Endothelial cell of umbilical vein (primary cell): ENCODE results near the gene POLR1D.

Source experiments
- CTCF ChIP-seq, 2 donors: IDR thresholded peaks; 1 replicate in 1 of 2; 2 replicates in 1 of 2; pipeline ENCODE4 v1.5.1; 2011; ENCODE audit warnings: low read length in 2 of 2, mild to moderate bottlenecking in 2 of 2, moderate library complexity in 2 of 2, control low read depth in 1 of 2, inconsistent platforms in 1 of 2, low read depth in 1 of 2; ENCODE audit not compliant: insufficient read depth in 1 of 2; ENCODE audit errors: extremely low read depth in 1 of 2
- EZH2 ChIP-seq: IDR thresholded peaks from 2 replicates; pipeline ENCODE4 v1.6.1; 2012; ENCODE audit warnings: borderline replicate concordance, low read depth, mild to moderate bottlenecking, moderate library complexity, low read length, inconsistent platforms; ENCODE audit not compliant: severe bottlenecking
- FOS ChIP-seq: IDR thresholded peaks from 2 replicates; pipeline ENCODE4 v1.6.1; 2011; ENCODE audit warnings: mild to moderate bottlenecking, low read length, moderate library complexity, borderline replicate concordance; ENCODE audit not compliant: insufficient read depth
- GATA2 ChIP-seq: IDR thresholded peaks from 2 replicates; pipeline ENCODE4 v1.7.0; 2011; ENCODE audit warnings: low read depth, mild to moderate bottlenecking, moderate library complexity, mixed read lengths, low read length; ENCODE audit not compliant: insufficient read length, insufficient read depth
- POLR2A ChIP-seq: IDR thresholded peaks from 2 replicates; pipeline ENCODE4 v1.6.1; 2012; ENCODE audit warnings: low read depth, mild to moderate bottlenecking, control low read depth, low read length
- POLR2AphosphoS5 ChIP-seq: IDR thresholded peaks from 2 replicates; pipeline ENCODE4 v1.6.1; 2012; ENCODE audit warnings: low read depth, mild to moderate bottlenecking, control low read depth, low read length, moderate library complexity; ENCODE audit not compliant: insufficient read depth

DNA sequence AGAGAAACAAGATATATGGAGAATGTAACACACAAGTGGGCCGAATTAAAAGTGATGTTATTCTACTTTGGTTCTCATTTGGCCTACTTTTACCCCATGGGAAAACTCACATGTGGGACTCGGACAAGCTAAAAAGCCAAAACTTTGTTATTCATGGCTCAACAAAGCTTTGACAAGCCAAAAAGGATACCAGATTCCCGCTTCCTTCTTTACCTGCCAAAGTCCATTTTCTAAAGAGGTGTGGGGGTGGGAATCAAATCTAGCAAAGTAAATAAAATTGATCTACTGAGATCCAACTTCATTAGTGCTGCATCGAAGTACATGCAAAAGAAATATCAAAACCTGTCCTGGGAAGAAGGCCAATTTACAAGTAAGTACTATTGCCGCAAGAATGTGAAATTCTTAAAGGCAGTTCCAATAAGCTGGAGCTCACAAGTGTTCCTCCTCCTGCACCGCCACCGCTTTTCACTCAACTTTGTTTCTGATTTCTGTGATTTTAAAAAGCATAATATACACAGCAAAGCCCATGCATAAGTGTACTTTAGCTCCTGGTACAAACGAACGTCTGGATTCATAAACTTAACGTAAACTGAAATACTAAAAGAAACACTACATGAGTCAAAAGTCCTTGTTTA is 2.5 kb upstream of the POLR1D start:
- TF ChIP-seq CTCF (IDR thresholded peaks at IDR 0.05; ENCODE audit: extremely low read depth in 1 of 2, insufficient read depth in 1 of 2, low read depth in 1 of 2, low read length in 2 of 2) (no peak), POLR2A (no peak), GATA2 (no peak), EZH2 (no peak), POLR2AphosphoS5 (no peak), FOS (no peak)
